ENCODE data around the gene PBX1.

- TF ChIP-seq EZH2 (IDR thresholded peaks at IDR 0.05; ENCODE audit: insufficient read depth, poor library complexity, severe bottlenecking): no peak
- TF ChIP-seq EZH2phosphoT487 (IDR thresholded peaks at IDR 0.05; ENCODE audit: insufficient read depth, low read depth): no peak
These were observed 82.4 kb downstream of the PBX1 start for GRCh38 chr1:164641353-164641730.
